CD14-positive monocyte (primary cell): Measurements from ENCODE around the gene SDCBP2. TPM values are rescaled to one million over a fixed set of nuclear protein-coding genes. Genes with fewer than 3 reads are reported as not detected.

Source experiments
- DNase-seq, 3 donors: peaks; one replicate each; pipeline ENCODE4 v3.0.0-alpha.2; 2011 to 2022
- H2AFZ ChIP-seq: 2 replicates; pipeline ENCODE4 v1.6.0; 2012; ENCODE audit warnings: mild to moderate bottlenecking, low read depth, low read length, inconsistent platforms; ENCODE audit not compliant: insufficient read depth, poor library complexity, severe bottlenecking
- H3K27ac ChIP-seq, 2 donors: 1 replicate in 1 of 2; 2 replicates in 1 of 2; pipeline ENCODE4 v1.5.1; 2012 to 2013; ENCODE audit warnings: low read length in 2 of 2, control low read depth in 1 of 2, inconsistent platforms in 1 of 2, low read depth in 1 of 2, mild to moderate bottlenecking in 1 of 2
- H3K27me3 ChIP-seq, 2 donors: one replicate each; pipeline versions ENCODE4 v1.6.0 to v1.6.1; 2011 to 2013; ENCODE audit warnings: low read length in 2 of 2; ENCODE audit not compliant: control insufficient read depth in 2 of 2, insufficient read depth in 2 of 2
- H3K36me3 ChIP-seq, 2 donors: replicated peaks in 1 of 2; 1 replicate in 1 of 2; 2 replicates in 1 of 2; pipeline versions ENCODE4 v1.5.1 to v1.6.1; 2012 to 2013; ENCODE audit warnings: low read length in 2 of 2, control low read depth in 1 of 2, inconsistent platforms in 1 of 2, mild to moderate bottlenecking in 1 of 2; ENCODE audit not compliant: insufficient read depth in 2 of 2, control insufficient read depth in 1 of 2
- H3K4me1 ChIP-seq, 2 donors: 1 replicate in 1 of 2; 2 replicates in 1 of 2; pipeline versions ENCODE4 v1.5.1 to v1.6.1; 2012 to 2013; ENCODE audit warnings: low read length in 2 of 2, control low read depth in 1 of 2, inconsistent platforms in 1 of 2, mild to moderate bottlenecking in 1 of 2, moderate library complexity in 1 of 2; ENCODE audit not compliant: insufficient read depth in 2 of 2, control insufficient read depth in 1 of 2
- H3K4me2 ChIP-seq: replicated peaks from 2 replicates; pipeline ENCODE3; 2012; ENCODE audit warnings: low read length, moderate library complexity, mild to moderate bottlenecking; ENCODE audit not compliant: poor library complexity, severe bottlenecking; ENCODE audit errors: extremely low read depth
- H3K4me3 ChIP-seq, 3 experiments: fragments of 200-600 bp in 1 of 3; sonication (generic) in 1 of 3; replicated peaks in 1 of 3; 1 replicate in 2 of 3; 2 replicates in 1 of 3; pipeline ENCODE4 v1.5.1; 2011 to 2013; ENCODE audit warnings: low read length in 3 of 3, mild to moderate bottlenecking in 3 of 3, control low read depth in 2 of 3, low read depth in 2 of 3, inconsistent platforms in 1 of 3, moderate library complexity in 1 of 3
- H3K79me2 ChIP-seq: 2 replicates; pipeline ENCODE4 v1.6.0; 2012; ENCODE audit warnings: mild to moderate bottlenecking, control low read depth, inconsistent platforms, low read length, moderate library complexity; ENCODE audit not compliant: insufficient read depth
- H3K9ac ChIP-seq: 2 replicates; pipeline ENCODE4 v1.6.0; 2017; ENCODE audit warnings: low read length, mild to moderate bottlenecking; ENCODE audit not compliant: insufficient read depth, poor library complexity, severe bottlenecking
- H3K9me3 ChIP-seq, 2 donors: replicated peaks in 1 of 2; 1 replicate in 1 of 2; 2 replicates in 1 of 2; pipeline versions ENCODE4 v1.5.1 to v1.6.1; 2012 to 2013; ENCODE audit warnings: low read length in 2 of 2, control low read depth in 1 of 2; ENCODE audit not compliant: control insufficient read depth in 1 of 2, insufficient read depth in 1 of 2
- H4K20me1 ChIP-seq: 2 replicates; pipeline ENCODE4 v1.6.0; 2012; ENCODE audit warnings: mild to moderate bottlenecking, low read length, control low read depth, moderate library complexity; ENCODE audit not compliant: insufficient read depth
- H3K27ac Mint-ChIP-seq, 7 donors: one replicate each; pipeline ENCODE4 v1.8.0; 2020; ENCODE audit warnings: mild to moderate bottlenecking in 7 of 7, mixed read lengths in 7 of 7, moderate library complexity in 6 of 7, inconsistent platforms in 2 of 7
- H3K27me3 Mint-ChIP-seq, 3 donors: one replicate each; pipeline ENCODE4 v1.8.0; 2021 to 2022; ENCODE audit warnings: low read depth in 3 of 3, mild to moderate bottlenecking in 3 of 3, mixed read lengths in 3 of 3, moderate library complexity in 3 of 3, inconsistent platforms in 1 of 3
- H3K36me3 Mint-ChIP-seq, 2 donors: one replicate each; pipeline ENCODE4 v1.8.0; 2020; ENCODE audit warnings: mixed read lengths in 2 of 2, inconsistent platforms in 1 of 2, mild to moderate bottlenecking in 1 of 2
- H3K4me1 Mint-ChIP-seq: one replicate; pipeline ENCODE4 v1.8.0; 2020; ENCODE audit warnings: mild to moderate bottlenecking, mixed read lengths
- H3K4me3 Mint-ChIP-seq, 2 donors: one replicate each; pipeline ENCODE4 v1.8.0; 2020; ENCODE audit warnings: mild to moderate bottlenecking in 2 of 2, mixed read lengths in 2 of 2, moderate library complexity in 1 of 2
- H3K9me3 Mint-ChIP-seq, 7 donors: one replicate each; pipeline ENCODE4 v1.8.0; 2020 to 2022; ENCODE audit warnings: mixed read lengths in 7 of 7, mild to moderate bottlenecking in 6 of 7, moderate library complexity in 6 of 7, inconsistent platforms in 2 of 7
- CTCF ChIP-seq: fragments of 200-600 bp; IDR thresholded peaks from one replicate; pipeline ENCODE4 v1.8.0; 2022; ENCODE audit warnings: antibody characterized with exemption, mild to moderate bottlenecking
- WGBS: methylation state at CpG from one replicate; pipeline ENCODE4 v1.1.5; 2013; ENCODE audit warnings: missing lambda C conversion rate; ENCODE audit not compliant: insufficient coverage; 5-methylcytosine and 5-hydroxymethylcytosine counted together
- intact Hi-C, 2 donors: fragments of 100-400 bp; cut with micrococcal nuclease; formaldehyde crosslinking; loops; one replicate each; pipeline versions ENCODE4 v1.15.0 to v1.15.1; 2023
- polyA plus RNA-seq, 3 donors: library from polyadenylated mRNA; depleted of rRNA in 1 of 3; unstranded in 2 of 3; stranded (reverse) in 1 of 3; fragments of 300-500 nt in 2 of 3; fragments of >200 nt in 1 of 3; fragmentation: Illumina TruSeq in 2 of 3; gene quantifications; 1 replicate in 2 of 3; 2 replicates in 1 of 3; pipeline ENCODE4 v1.2.3, GENCODE V29; 2012 to 2021

SDCBP2 gene
- polyA plus RNA-seq, 3 donors: 0.69 to 1.0 (median 0.71) TPM

- Mint-ChIP-seq H3K4me3 (no peak overlapping the region), H3K9me3 (peaks cover 0 to 2% (median 0%) of the 10 kb centered on the region in 7 donors), H3K27me3 (peaks cover 0 to 4% (median 2%) of the 10 kb centered on the region in 3 donors), H3K27ac (peak overlapping the region in 1 of 7 donors; percentile 23), H3K4me1 (peaks cover 11% of the 10 kb centered on the region), H3K36me3 (peaks cover 0 to 2% of the 10 kb centered on the region in 2 donors)
- Histone ChIP-seq H3K4me3 (no peak overlapping the region), H3K79me2 (no peaks in the 10 kb centered on the region), H3K4me1 (peaks cover 5% of the 10 kb centered on the region in 2 donors), H3K9me3 (no peaks in the 10 kb centered on the region), H3K9ac (no peak overlapping the region), H3K36me3 (no peaks in the 10 kb centered on the region), H2AFZ (no peak overlapping the region), H3K4me2 (no peak overlapping the region), H3K27ac (no peak overlapping the region), H3K27me3 (no peaks in the 10 kb centered on the region), H4K20me1 (peaks cover 5% of the 10 kb centered on the region)
- no peak for DNase-seq
- intact Hi-C loops: no loop called here
- TF ChIP-seq CTCF: no peak
- 94% methylated on average over 4 of the region's 5 CpGs for WGBS
Observed at GRCh38 chr20:1341561-1342265, 12.8 kb upstream of the SDCBP2 start.

- H3K9me3 Mint-ChIP-seq: no peaks in the 10 kb centered on the region
- peaks cover 27% of the 10 kb centered on the region for H4K20me1 ChIP-seq
- peaks cover 0 to 9% (median 6%) of the 10 kb centered on the region in 3 donors for H3K27me3 Mint-ChIP-seq
- H3K4me3 ChIP-seq: no peak overlapping the region
- intact Hi-C loops: loop anchor here in 1 of 2 donors (10.0 kb wide), 1 partner anchor 1126 kb away; no protein-coding TSS in a partner anchor
- H3K79me2 ChIP-seq: no peaks in the 10 kb centered on the region
- H3K4me3 Mint-ChIP-seq: peak overlapping the region in 1 of 2 donors; percentile 37
- H3K27ac ChIP-seq: no peak overlapping the region
- no peak for TF ChIP-seq CTCF
- no peaks in the 10 kb centered on the region for H3K36me3 ChIP-seq
- H3K9ac ChIP-seq: no peak overlapping the region
- H3K4me2 ChIP-seq: no peak overlapping the region
- peaks cover 14 to 18% of the 10 kb centered on the region in 2 donors for H3K4me1 ChIP-seq
- H2AFZ ChIP-seq: no peak overlapping the region
- H3K27me3 ChIP-seq: no peaks in the 10 kb centered on the region
- no peak for DNase-seq
- H3K36me3 Mint-ChIP-seq: peaks cover 0 to 2% of the 10 kb centered on the region in 2 donors
- no peak overlapping the region for H3K27ac Mint-ChIP-seq
- 89% methylated on average over 3 of the region's 4 CpGs for WGBS
- H3K4me1 Mint-ChIP-seq: peaks cover 25% of the 10 kb centered on the region
- no peaks in the 10 kb centered on the region for H3K9me3 ChIP-seq
Observed at GRCh38 chr20:1338801-1339200, 9.9 kb upstream of the SDCBP2 start.
